IMR-90 (cell line): ENCODE results near the gene MED22.

Experiments used
- CHD1 ChIP-seq: IDR thresholded peaks from 2 replicates; pipeline ENCODE4 v1.6.1; 2012; ENCODE audit warnings: low read depth, low read length, improper control_type of control experiment
- CTCF ChIP-seq: conservative IDR thresholded peaks from 2 replicates; pipeline ENCODE4 v1.5.1; 2012; ENCODE audit warnings: mild to moderate bottlenecking, low read depth, low read length, improper control_type of control experiment
- MAFK ChIP-seq: IDR thresholded peaks from 2 replicates; pipeline ENCODE4 v1.6.1; 2012; ENCODE audit warnings: low read depth, low read length, improper control_type of control experiment
- MAZ ChIP-seq: IDR thresholded peaks from 2 replicates; pipeline ENCODE4 v1.6.1; 2012; ENCODE audit warnings: low read depth, mild to moderate bottlenecking, low read length, improper control_type of control experiment, moderate library complexity, borderline replicate concordance
- MXI1 ChIP-seq: IDR thresholded peaks from 2 replicates; pipeline ENCODE4 v1.6.1; 2012; ENCODE audit warnings: low read depth, mild to moderate bottlenecking, low read length, moderate library complexity, borderline replicate concordance
- POLR2A ChIP-seq: IDR thresholded peaks from 2 replicates; pipeline ENCODE4 v1.6.1; 2012; ENCODE audit warnings: mild to moderate bottlenecking, low read depth, low read length
- RAD21 ChIP-seq: IDR thresholded peaks from 2 replicates; pipeline ENCODE4 v1.6.1; 2012; ENCODE audit warnings: low read length, improper control_type of control experiment
- RFX5 ChIP-seq: IDR thresholded peaks from 2 replicates; pipeline ENCODE4 v1.8.0; 2012; ENCODE audit warnings: low read depth, mild to moderate bottlenecking, low read length, moderate library complexity
- SMC3 ChIP-seq: fragments of 150-350 bp; IDR thresholded peaks from 2 replicates; pipeline ENCODE4 v1.6.1; 2016; ENCODE audit warnings: low read depth, mild to moderate bottlenecking, antibody characterized with exemption, low read length, moderate library complexity

GRCh38 chr9:133352635-133353340, 4.9 kb upstream of the MED22 start:
- TF ChIP-seq CTCF, result no peak
- TF ChIP-seq MXI1, result no peak
- TF ChIP-seq POLR2A, result no peak
- TF ChIP-seq RAD21, result no peak
- no peak for TF ChIP-seq RFX5
- no peak for TF ChIP-seq MAFK
- no peak for TF ChIP-seq CHD1
- no peak for TF ChIP-seq MAZ
- no peak for TF ChIP-seq SMC3
